ENCODE results near the gene PP2D1.
"Not testable (repeated sequence)": the region's sequence is repeated elsewhere in the genome, so short reads cannot be mapped to it uniquely, and the experiment has no call there.

Gene PP2D1
- total RNA-seq = 0 reads per million in 2 donors

GRCh38 chr3:20012164-20012563, at the start of gene PP2D1:
Gene PP2D1 (minus strand): TSS chr3:20012264. CDS start chr3:20012072, 192 bp downstream.
- no peak for DNase-seq

DNA sequence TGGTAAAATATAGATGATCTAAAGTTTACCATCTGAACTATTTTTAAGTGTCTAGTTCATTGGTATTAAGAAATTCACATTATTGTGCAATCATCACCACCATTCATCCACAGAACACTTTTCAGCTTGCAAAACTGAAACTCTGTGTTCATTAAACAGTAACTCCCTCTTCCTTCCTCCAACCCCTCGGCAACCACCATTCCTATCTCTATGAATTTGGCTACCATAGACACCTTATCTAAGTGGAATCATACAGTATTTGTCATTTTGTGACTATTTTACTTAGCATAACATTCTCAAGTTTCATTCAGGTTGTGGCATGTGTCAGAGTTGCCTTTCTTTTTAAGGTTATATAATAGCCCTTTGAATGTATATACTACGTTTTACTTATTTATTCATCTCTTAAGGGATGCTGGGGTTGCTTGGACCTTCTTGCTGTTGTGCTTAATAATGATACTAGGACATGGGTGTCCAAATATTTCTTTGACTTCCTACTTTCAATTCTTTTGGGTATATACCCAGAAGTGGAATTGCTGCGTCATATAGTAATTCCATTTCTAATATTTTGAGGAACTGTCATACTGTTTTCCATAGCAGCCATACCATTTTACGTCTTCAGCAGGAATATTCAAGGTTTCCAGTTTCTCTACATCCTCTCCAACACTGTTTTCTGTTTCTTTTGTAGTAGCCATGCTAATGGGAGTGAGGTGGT, 49.1 kb upstream of the PP2D1 start:
- peak in 1 of 5 experiments; percentile 86 for DNase-seq

- DNase-seq = no peak
Measured at GRCh38 chr3:20059929-20060328, 47.9 kb upstream of the PP2D1 start.

- DNase-seq = no peak
Measured at GRCh38 chr3:20057612-20058180, 45.6 kb upstream of the PP2D1 start.

- peak in 2 of 5 experiments; percentile 4 to 74 for DNase-seq
Measured at GRCh38 chr3:20056725-20057611, 44.9 kb upstream of the PP2D1 start.

- no peak for DNase-seq
Measured at GRCh38 chr3:20055842-20056241, 43.8 kb upstream of the PP2D1 start.

DNA sequence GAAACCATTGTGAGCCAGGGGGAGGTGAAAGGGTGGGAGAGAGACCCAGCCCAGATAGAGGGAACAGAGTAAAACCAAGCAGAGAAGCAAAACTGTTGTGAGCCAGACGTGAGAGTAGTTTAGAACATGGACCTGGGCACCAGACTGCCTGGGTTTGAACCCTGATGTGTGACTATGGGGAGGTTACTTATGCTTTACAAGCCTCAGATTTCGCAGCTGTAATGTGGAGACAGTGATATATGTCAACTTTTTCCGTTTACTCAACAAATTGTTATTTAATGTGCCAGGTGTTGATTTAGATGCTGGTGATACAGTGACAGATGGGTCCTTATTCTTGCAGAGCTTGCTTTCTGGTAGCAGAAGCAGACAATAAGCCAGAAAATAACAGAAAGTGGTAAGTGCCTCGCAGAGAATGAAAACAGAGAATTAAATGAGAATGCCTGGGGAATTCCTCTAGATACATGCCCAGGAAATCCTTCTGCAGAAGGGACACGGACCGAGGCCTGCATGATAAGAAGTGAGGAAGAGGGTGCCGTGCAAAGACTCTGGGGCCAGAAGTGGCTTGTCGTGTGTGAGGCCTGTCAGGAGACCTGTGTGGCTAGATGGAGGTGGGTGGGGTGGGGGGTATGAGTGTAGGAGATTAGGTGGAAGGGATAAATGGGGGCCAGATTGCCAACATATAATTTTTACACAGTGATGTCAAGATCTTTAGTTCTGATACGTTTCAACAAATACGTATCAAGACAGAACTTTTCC, 43.1 kb upstream of the PP2D1 start:
- DNase-seq = peak in 2 of 5 experiments; percentile 9 to 55

DNA sequence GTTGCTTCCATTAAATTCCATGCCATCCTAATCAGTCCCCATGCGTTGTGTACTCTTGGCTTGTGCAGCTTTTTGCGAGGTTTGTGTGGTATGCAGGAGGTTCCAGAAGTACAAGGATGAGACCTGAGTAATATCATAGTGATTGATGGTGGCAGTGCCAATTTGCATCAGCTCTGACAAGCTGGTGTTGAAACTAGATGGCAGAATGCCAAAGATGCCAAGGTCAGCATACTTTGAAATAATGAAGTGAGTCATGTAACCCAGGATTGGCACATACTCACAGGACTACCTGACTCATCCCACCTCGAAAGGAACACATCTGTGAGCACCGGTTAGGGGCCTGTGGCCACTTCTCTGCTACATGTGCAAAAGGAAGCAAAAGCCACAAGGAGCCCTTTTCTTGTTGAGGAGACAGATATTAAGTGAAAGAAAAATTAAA, 42.5 kb upstream of the PP2D1 start:
- DNase-seq = peak in 4 of 5 experiments; percentile 32 to 95 (median 68)

- DNase-seq = no peak
Measured at GRCh38 chr3:20052851-20053250, 40.8 kb upstream of the PP2D1 start.

GRCh38 chr3:20051123-20051806, 39.2 kb upstream of the PP2D1 start:
- DNase-seq = peak in 2 of 5 experiments; percentile 5 to 45

DNA sequence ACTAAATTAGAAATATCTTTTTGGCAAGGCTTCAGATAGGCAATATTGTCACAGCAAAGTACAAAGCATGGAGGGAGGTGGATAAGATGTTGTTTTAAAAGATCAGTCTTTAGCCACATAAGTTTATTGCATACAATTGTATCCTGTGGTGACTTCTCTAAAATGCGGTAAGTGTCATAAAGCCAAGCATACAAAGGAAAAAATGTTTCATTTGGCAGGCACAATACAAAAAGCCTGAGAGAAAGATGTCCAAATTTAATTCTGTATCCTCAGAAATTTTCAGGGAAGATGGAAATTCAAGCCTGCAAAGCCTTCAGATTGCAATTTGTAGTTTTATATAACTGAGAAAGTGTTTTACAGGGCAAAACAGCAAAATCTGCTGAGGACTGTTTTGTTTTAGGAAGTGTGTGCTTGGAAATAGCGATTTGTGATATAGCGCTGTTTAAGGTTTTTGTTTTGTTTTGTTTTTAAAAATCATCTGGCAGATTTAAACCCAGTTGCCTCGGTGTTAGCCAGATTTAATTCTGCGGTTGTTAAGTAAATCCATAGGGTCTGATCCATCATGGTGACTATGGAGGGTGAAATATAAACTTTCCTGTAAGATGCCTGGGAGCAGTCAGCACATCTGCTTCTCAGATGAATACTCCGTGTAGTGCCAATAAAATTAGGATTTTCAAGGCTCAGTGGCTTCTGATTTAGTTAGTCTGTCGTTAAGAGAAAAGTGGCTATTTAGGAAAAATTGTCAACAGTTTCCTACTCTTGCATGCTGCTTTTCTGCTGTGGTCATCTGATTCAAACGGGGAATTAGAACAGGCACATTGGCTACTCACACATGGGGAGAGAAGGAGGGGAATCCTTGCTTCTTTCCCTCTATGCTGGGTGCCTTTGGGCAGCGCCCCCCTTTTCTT, 36.2 kb upstream of the PP2D1 start:
- DNase-seq = no peak

DNA sequence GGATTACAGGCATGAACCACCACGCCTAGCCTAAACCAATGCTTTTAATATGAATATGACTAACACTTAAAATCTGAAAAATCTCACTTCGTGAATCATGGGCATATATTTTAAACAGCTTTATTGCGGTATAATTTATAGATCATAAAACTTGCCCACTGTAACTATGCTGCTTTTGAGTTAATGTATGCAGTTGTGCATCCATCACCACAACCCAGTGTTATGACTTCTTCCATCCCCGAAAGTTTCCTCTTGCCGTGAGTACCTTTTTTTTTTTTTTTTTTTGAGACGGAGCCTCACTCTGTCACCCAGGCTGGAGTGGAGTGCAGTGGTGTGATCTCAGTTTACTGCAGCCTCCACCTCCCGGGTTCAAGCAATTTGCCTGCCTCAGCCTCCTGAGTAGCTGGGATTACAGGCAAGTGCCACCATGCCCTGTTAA, 35.3 kb upstream of the PP2D1 start:
- DNase-seq = no peak

DNA sequence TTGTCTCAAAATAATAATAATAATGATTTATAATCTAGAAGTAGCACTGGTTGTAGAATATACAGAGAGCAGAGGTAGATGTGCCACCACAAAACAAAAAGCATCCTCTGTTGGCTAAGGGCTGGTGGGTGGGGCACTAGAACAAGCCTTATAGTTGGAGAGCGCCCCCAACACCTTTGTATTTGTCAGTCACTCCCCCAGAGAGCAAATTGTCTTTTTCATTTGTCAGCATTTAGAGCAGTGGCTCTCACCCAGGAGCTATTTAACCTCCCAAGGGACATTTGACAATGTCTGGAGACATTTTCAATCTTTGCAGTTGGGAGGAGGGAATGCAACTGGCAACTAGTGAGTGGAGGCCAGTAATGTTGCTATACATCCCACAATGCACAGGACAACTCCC, 34.5 kb upstream of the PP2D1 start:
- DNase-seq = no peak

- DNase-seq = not testable (repeated sequence)
Measured at GRCh38 chr3:20045141-20045540, 33.1 kb upstream of the PP2D1 start.

DNA sequence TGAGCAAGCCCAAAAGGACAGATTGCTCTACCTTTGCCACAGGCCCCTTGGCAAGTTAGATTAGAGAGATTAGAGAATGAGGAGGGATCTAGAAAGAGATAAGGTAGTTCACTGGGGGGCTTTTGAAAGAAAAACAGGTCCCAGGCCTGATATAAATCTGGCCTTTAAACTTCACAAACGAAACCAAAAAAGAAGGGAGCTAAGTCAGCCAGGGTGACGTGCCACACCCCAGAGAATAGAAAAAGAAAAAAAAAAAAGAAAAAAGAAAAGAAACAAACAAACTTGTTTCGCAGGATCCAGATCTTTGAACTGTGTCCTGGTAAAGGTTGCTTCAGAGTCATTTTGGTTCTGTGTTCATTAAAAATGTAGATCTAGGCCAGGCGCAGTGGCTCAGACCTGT, 31.8 kb upstream of the PP2D1 start:
- DNase-seq = peak in 1 of 5 experiments; percentile 52

DNA sequence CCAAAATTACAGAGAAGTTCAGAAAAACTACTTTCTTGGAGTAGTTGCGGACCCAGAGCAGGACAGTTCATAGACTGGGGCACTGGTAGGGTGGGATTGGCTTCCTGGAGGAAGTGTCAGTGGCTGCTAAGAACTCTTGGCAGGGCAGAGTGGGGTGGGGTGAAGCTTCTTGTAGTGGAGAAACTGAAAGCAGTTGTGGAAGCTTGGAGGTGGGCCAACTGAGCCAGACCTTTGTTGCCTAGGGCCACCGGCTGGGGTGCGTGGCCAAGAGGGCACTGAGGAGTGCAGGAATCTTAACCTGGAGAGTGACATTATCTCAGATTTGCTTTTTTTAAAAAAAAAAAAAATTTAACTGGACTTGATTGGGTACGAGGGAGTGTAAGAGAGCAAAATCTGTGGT, 31.3 kb upstream of the PP2D1 start:
- peak in 4 of 5 experiments; percentile 3 to 58 (median 42) for DNase-seq

DNA sequence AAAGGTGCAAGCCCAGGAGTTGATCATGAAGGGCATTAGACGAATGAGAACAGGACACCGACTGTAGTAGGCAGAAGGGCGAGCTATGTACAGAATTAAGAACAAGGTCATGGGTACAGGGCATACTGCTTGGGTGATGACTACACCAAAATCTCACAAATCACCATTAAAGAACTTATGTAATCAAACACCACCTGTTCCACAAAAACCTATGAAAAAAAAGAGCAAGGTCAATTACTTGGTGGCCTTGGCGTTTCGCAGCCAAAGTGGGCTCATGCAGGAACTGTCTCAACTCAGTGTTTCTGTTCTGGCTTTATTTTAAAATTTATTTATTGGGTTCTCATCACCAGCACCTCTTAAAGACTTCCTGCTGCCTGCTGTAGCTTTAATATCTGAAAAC, 30.3 kb upstream of the PP2D1 start:
- DNase-seq = no peak

DNA sequence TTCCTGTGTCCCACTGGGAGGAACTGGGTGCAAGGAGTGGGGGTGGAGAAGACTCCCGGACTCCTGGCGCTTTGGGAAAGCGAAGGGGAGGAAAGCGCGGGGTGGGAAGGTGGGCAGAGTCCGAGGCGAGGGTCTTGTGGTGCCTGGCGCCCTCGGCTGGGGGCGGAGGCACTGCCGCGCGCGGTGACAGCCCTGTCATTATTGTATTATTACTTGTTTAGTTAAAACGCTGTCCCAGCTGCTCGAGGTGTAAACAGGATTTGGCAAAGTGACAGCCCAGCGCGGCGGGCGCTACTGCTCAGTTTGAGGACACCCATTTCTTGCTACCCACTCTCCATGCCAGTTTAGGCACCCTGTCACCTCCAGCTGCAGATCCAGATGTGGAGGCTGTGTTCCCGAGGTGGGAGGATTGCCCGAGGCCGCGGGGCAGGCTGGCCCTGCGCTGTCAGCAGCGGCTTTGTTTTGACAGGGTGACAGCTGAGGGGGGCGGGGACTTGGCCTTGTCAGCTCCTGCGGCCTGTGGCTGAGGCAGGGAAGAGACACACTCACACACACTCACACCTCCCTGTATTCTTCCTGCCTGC, 29.2 kb upstream of the PP2D1 start:
- peak; percentile 40 to 85 (median 66) for DNase-seq

DNA sequence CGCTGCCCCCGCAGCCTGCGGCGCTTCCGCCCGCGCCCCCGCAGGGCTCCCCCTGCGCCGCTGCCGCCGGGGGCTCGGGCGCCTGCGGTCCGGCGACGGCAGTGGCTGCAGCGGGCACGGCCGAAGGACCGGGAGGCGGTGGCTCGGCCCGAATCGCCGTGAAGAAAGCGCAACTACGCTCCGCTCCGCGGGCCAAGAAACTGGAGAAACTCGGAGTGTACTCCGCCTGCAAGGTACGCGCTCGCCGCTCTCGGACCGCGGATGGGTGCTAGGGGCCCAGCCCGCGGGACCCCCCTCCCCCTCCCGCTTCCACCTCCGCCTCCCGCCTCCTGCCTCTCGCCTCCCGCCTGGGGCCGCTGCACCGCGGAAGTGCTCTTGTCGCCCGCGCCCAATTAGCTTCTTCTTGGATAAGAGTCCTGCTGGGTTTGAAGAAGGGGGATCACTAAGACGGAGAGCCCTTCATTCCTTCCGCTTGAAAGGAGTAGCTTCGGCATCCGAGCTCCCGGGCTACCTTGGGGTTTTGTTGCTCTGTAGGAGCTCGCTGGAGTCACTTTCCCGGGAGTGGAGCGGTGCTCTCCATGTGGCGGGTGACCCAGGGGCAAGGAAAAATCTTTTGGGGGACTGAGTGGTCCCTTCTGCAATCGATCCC, 28.6 kb upstream of the PP2D1 start:
- peak; percentile 43 to 79 (median 57) for DNase-seq

Measured in T-helper 2 cell (primary cell).